HUES48 (cell line): ENCODE measurements around the gene KCNJ10.

Experiments used
- H3K27ac ChIP-seq: one replicate; pipeline ENCODE4 v1.7.0; 2013; ENCODE audit warnings: low read depth, low read length, inconsistent platforms
- H3K27me3 ChIP-seq: 2 replicates; pipeline ENCODE4 v1.6.1; 2013; ENCODE audit warnings: mild to moderate bottlenecking, low read length; ENCODE audit not compliant: control insufficient read depth, insufficient read depth
- H3K36me3 ChIP-seq: 2 replicates; pipeline ENCODE4 v1.6.1; 2013; ENCODE audit warnings: low read length; ENCODE audit not compliant: control insufficient read depth, insufficient read depth
- H3K4me1 ChIP-seq: 2 replicates; pipeline ENCODE4 v1.6.1; 2013; ENCODE audit warnings: mild to moderate bottlenecking, low read length; ENCODE audit not compliant: control insufficient read depth, insufficient read depth
- H3K4me3 ChIP-seq: 2 replicates; pipeline ENCODE4 v1.5.1; 2013; ENCODE audit warnings: mild to moderate bottlenecking, low read depth, low read length
- H3K9ac ChIP-seq: 2 replicates; pipeline ENCODE4 v1.6.1; 2013; ENCODE audit warnings: mild to moderate bottlenecking, low read depth, low read length, moderate library complexity
- H3K9me3 ChIP-seq: 2 replicates; pipeline ENCODE4 v1.6.1; 2013; ENCODE audit warnings: low read length; ENCODE audit not compliant: control insufficient read depth, insufficient read depth

KCNJ10 gene

DNA sequence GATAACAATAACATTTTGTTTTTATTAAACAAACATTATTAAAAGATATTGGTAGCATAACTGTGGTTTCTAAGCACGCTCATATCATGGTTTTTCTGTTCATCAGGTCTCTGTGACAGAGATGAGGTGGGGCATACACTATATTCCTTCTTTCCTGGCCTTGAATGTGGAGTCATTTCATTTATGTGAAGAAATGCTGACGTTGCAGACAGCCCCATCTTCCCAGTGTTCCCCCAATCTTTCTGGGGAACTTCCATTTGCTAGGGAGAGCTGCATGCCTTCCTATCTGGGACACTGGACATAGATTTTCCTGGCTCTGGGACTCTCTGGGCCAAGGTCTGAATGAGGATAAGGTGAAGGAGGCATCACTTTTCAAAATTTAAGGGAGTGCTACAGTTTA lies 68.5 kb downstream of the KCNJ10 start:
- no peak overlapping the region for H3K9ac ChIP-seq
- H3K4me1 ChIP-seq, result no peaks in the 10 kb centered on the region
- H3K27ac ChIP-seq, result no peak overlapping the region
- H3K36me3 ChIP-seq, result no peaks in the 10 kb centered on the region
- H3K4me3 ChIP-seq, result no peak overlapping the region
- no peaks in the 10 kb centered on the region for H3K9me3 ChIP-seq
- no peaks in the 10 kb centered on the region for H3K27me3 ChIP-seq

GRCh38 chr1:159999204-159999603 lies 70.8 kb downstream of the KCNJ10 start:
- H3K27me3 ChIP-seq, result no peaks in the 10 kb centered on the region
- no peaks in the 10 kb centered on the region for H3K9me3 ChIP-seq
- no peak overlapping the region for H3K27ac ChIP-seq
- no peaks in the 10 kb centered on the region for H3K36me3 ChIP-seq
- no peak overlapping the region for H3K4me3 ChIP-seq
- H3K9ac ChIP-seq, result no peak overlapping the region
- H3K4me1 ChIP-seq, result no peaks in the 10 kb centered on the region

- Histone ChIP-seq H3K36me3 (no peaks in the 10 kb centered on the region), H3K4me1 (no peaks in the 10 kb centered on the region), H3K27me3 (no peaks in the 10 kb centered on the region), H3K9me3 (no peaks in the 10 kb centered on the region), H3K4me3 (no peak overlapping the region), H3K27ac (no peak overlapping the region), H3K9ac (no peak overlapping the region)
Observed at GRCh38 chr1:159996653-159997052, 73.3 kb downstream of the KCNJ10 start.

- Histone ChIP-seq H3K9me3 (no peaks in the 10 kb centered on the region), H3K4me3 (no peak overlapping the region), H3K36me3 (no peaks in the 10 kb centered on the region), H3K27ac (no peak overlapping the region), H3K9ac (no peak overlapping the region), H3K4me1 (0 out of 2 replicates have a peak, but pooled peaks cover 3% of the 10 kb centered on the region), H3K27me3 (no peaks in the 10 kb centered on the region)
Observed at GRCh38 chr1:159994896-159995295, 75.1 kb downstream of the KCNJ10 start.

DNA sequence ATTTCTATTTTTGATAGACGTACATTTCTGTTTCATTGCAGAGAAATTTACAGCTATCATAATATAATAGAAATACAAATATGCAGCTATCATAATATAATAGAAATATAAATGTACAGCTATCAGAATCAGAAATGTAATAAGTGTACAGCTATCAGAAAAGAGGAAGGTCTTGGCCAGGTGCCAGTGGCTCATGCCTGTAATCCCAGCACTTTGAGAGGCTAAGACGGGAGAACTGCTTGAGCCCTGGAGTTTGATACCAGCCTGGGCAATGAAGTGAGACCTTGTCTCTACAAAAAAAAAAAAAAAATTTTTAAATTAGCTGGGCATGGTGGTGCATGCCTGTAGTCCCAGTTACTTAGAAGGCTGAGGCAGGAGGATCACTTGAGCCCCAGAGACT lies 76.0 kb downstream of the KCNJ10 start:
- Histone ChIP-seq H3K27ac (no peak overlapping the region), H3K9me3 (no peaks in the 10 kb centered on the region), H3K36me3 (no peaks in the 10 kb centered on the region), H3K27me3 (no peaks in the 10 kb centered on the region), H3K4me1 (0 out of 2 replicates have a peak, but pooled peaks cover 3% of the 10 kb centered on the region), H3K9ac (no peak overlapping the region), H3K4me3 (no peak overlapping the region)

- no peaks in the 10 kb centered on the region for H3K9me3 ChIP-seq
- no peak overlapping the region for H3K9ac ChIP-seq
- H3K4me3 ChIP-seq, result no peak overlapping the region
- no peaks in the 10 kb centered on the region for H3K27me3 ChIP-seq
- H3K27ac ChIP-seq, result no peak overlapping the region
- no peaks in the 10 kb centered on the region for H3K36me3 ChIP-seq
- H3K4me1 ChIP-seq, result 0 out of 2 replicates have a peak, but pooled peaks cover 3% of the 10 kb centered on the region
Observed at GRCh38 chr1:159992161-159992560, 77.8 kb downstream of the KCNJ10 start.

DNA sequence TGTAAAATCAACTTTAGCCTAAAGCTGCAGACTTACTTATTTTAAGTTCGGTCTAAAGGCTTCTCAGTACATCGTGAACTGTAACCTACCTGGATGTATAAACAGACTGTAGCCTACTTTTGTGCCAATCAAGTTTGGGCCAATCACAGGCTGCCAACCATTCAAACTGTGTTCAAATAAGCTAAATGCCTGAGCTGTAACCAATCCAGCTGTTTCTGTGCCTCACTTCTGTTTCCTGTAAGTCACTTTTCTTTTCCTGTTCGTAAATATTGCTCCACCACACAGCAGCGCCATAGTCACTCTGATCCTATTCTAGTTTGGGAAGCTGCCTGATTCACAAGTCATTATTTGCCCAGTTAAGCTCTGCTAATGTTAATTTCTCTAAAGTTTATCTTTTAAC lies 78.4 kb downstream of the KCNJ10 start:
- Histone ChIP-seq H3K9ac (no peak overlapping the region), H3K27me3 (no peaks in the 10 kb centered on the region), H3K9me3 (no peaks in the 10 kb centered on the region), H3K27ac (no peak overlapping the region), H3K36me3 (no peaks in the 10 kb centered on the region), H3K4me1 (0 out of 2 replicates have a peak, but pooled peaks cover 3% of the 10 kb centered on the region), H3K4me3 (no peak overlapping the region)

- H3K27ac ChIP-seq, result no peak overlapping the region
- no peak overlapping the region for H3K4me3 ChIP-seq
- H3K36me3 ChIP-seq, result no peaks in the 10 kb centered on the region
- no peaks in the 10 kb centered on the region for H3K9me3 ChIP-seq
- H3K4me1 ChIP-seq, result 0 out of 2 replicates have a peak, but pooled peaks cover 3% of the 10 kb centered on the region
- H3K27me3 ChIP-seq, result no peaks in the 10 kb centered on the region
- H3K9ac ChIP-seq, result no peak overlapping the region
Observed at GRCh38 chr1:159990005-159990404, 80.0 kb downstream of the KCNJ10 start.

GRCh38 chr1:159989581-159989980 lies 80.4 kb downstream of the KCNJ10 start:
- H3K9me3 ChIP-seq, result no peaks in the 10 kb centered on the region
- H3K4me3 ChIP-seq, result no peak overlapping the region
- no peaks in the 10 kb centered on the region for H3K27me3 ChIP-seq
- 0 out of 2 replicates have a peak, but pooled peaks cover 3% of the 10 kb centered on the region for H3K4me1 ChIP-seq
- no peak overlapping the region for H3K9ac ChIP-seq
- H3K27ac ChIP-seq, result no peak overlapping the region
- H3K36me3 ChIP-seq, result no peaks in the 10 kb centered on the region

GRCh38 chr1:159988006-159988405 lies 82.0 kb downstream of the KCNJ10 start:
- H3K27ac ChIP-seq, result no peak overlapping the region
- H3K4me3 ChIP-seq, result no peak overlapping the region
- no peaks in the 10 kb centered on the region for H3K27me3 ChIP-seq
- H3K36me3 ChIP-seq, result no peaks in the 10 kb centered on the region
- no peaks in the 10 kb centered on the region for H3K9me3 ChIP-seq
- no peak overlapping the region for H3K9ac ChIP-seq
- 0 out of 2 replicates have a peak, but pooled peaks cover 3% of the 10 kb centered on the region for H3K4me1 ChIP-seq

DNA sequence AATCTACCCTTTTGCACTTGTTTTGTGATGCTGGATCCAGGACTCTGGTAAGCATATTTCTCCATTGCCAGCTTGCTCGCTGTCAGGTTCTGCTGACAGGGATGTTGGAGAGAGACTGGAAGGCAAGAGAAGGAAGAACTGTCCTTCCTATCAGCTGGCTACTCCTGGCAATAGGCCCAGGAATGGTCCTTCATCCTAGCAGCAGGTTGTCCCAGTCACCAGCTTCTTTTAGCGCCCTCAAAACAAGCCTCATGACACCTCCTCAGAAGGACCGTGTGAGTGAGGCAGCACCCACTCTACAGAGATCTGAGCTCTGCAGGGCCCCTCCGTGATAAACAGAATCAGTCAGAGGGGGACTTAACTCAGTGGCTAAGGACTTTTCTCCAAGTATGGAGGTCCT lies 82.8 kb downstream of the KCNJ10 start:
- no peak overlapping the region for H3K4me3 ChIP-seq
- no peaks in the 10 kb centered on the region for H3K9me3 ChIP-seq
- H3K27me3 ChIP-seq, result no peaks in the 10 kb centered on the region
- no peak overlapping the region for H3K9ac ChIP-seq
- H3K4me1 ChIP-seq, result 0 out of 2 replicates have a peak, but pooled peaks cover 3% of the 10 kb centered on the region
- no peaks in the 10 kb centered on the region for H3K36me3 ChIP-seq
- no peak overlapping the region for H3K27ac ChIP-seq

GRCh38 chr1:159986531-159986930 lies 83.4 kb downstream of the KCNJ10 start:
- H3K4me1 ChIP-seq, result 0 out of 2 replicates have a peak, but pooled peaks cover 3% of the 10 kb centered on the region
- no peaks in the 10 kb centered on the region for H3K9me3 ChIP-seq
- no peak overlapping the region for H3K4me3 ChIP-seq

More at GRCh38 chr1:159986531-159986930, 83.4 kb downstream of the KCNJ10 start:
- Histone ChIP-seq H3K9ac (no peak overlapping the region), H3K27me3 (no peaks in the 10 kb centered on the region), H3K27ac (no peak overlapping the region), H3K36me3 (no peaks in the 10 kb centered on the region)
